Measurements from ENCODE around the gene CASK. TPM values are rescaled to one million over a fixed set of nuclear protein-coding genes. Genes with fewer than 3 reads are reported as not detected.

CASK gene
- total RNA-seq, 1 experiment from 2014 or later = 8.2 TPM

DNA sequence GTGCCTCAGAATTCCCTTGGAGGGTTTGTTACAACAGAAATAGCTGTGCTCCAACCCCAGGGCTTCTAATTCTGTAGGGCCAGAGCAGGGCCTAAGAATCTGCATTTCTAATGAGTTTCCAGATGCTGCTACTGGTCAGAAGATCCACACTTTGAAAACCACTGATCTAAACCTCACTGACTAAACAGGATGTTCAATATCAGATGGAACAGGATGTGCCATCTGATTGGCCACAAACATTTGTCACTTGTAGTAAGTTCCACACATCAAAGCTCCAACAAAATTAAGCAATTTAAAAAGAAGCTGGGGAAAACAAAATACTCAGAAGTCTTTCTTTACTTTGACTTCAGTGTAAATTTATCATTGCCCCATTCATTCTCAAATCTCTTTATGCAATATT, 14.3 kb downstream of the CASK start:
- DNase-seq (ENCODE audit: low spot score) = no peak

- peak; percentile 2 for DNase-seq (ENCODE audit: low spot score)
Observed at GRCh38 chrX:41906515-41907187, 16.7 kb downstream of the CASK start.

DNA sequence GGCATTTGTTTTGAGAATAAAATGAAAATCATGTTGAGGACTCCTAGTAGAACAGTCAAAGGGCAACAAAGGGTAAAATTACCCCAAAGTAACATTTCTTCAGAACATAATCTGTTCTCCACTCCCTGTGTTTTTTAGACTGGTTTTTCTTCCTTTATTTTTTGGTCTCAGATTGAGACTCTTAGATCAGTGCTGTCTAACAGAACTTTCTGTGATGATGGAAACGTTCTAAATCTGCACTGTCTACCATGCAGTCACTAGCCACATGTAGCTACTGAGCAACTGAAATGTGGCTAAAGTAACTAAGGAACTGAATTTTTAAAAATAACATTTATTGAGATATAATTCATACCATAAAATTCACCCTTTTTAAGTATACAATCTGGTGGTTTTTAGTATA, 19.8 kb downstream of the CASK start:
- DNase-seq (ENCODE audit: low spot score) = no peak

- no peak for DNase-seq (ENCODE audit: low spot score)
Observed at GRCh38 chrX:41900321-41900720, 23.0 kb downstream of the CASK start.

DNA sequence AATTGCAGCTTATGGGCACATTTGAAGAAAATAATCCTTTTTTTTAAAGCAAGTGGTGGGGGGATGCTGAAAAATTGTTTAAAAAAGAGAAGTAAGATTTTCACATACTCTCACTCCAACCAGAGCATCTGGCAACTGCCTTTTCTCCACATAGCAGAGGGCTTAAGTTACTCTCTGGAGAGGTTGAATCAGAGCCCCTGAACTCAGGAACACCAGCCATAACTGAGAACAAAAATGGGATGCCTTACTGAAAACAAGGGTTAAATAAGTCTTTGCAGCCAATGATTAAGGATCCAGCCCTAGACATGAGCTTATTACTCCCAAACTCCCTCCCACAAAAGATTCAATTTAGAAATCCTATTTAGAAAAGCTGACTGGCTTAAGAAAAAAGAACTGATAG, 27.5 kb downstream of the CASK start:
- no peak for DNase-seq (ENCODE audit: low spot score)

- no peak for DNase-seq (ENCODE audit: low spot score)
Observed at GRCh38 chrX:41890026-41890423, 33.3 kb downstream of the CASK start.

DNA sequence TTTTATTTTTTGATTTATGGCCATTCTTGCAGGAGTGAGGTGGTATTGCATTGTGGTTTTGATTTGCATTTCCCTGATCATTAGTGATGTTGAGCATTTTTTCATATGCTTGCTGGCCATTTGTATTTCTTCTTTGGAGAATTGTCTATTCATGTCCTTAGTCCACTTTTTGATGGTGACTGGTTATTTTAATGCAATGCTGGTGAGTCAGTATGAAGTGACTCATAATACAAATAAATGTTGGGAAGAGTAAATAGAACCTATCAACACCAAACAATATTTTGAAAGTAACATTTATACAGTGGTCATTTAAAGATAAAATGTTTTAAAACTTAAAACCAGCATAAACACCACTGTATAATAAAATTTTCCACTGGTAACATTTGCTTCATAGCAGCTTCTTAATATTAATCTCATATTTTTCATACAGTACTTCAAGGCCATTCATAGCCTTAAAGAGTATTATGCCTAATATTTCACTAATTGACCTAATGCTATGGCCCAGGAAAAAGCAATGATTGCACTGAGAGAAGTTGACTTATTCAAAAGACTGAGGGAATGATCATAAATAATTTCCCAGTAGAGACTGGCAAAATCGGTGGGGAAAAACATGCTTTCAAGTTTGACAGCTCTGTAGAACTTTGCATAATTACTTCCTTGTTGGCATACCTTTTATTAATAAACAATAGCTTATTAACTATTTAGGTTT, 33.9 kb downstream of the CASK start:
- DNase-seq (ENCODE audit: low spot score) = peak; percentile 24

- no peak for DNase-seq (ENCODE audit: low spot score)
Observed at GRCh38 chrX:41887691-41888090, 35.7 kb downstream of the CASK start.

DNA sequence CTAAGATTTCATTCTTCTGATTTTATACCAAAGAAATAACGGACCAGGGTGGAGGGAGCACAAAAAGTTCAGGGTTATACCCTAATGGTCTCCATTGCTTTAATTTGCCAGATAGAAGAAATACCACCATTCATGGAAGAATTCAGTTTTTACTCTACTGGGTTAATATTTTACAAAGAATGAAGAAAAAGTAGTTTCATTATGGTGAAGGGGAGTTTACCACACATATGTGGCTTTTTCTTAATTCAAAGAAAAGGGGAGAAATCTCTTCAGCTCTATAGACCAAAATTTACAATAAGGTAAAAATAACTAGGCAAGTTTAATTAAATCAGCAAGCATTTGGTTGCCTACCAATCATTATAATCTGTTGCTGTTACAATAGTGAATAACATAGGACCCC, 37.6 kb downstream of the CASK start:
- DNase-seq (ENCODE audit: low spot score) = no peak

DNA sequence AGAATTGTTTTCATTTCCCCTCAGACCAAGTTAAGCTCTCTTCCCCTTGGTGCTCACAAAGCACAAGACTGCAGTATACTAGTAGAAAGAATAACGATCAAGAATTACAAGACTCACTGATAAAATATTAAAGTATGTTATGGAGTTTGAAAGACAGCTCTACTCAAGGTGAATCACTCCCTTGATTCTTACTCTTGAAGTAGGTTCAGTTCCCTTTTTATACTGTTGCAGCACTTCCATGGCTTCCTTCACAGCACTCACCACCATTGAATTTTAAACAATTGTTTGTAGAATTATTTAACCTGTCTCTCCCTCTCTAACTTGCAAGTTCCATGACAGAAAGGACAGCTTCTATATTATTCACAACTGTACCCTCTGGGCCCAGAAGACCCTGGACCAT, 42.2 kb downstream of the CASK start:
- no peak for DNase-seq (ENCODE audit: low spot score)

DNA sequence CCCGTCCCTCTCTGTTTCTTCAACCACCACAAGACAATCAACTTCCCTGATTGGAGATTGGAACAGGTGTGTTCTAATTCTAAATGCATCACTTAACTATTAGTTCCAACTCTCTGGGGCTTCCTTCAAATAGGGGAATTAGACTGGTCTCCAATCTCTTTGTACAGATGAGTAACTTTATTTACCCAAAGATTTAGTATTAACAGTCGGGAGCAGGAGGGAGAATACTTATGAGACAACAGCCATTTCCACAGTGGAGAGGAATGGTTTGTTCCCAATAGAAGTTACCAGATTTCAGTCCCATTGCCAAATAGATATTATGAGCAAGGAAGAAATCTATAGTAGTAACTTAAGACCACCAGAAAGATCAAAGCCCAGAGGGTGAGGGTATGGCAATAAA, 46.2 kb downstream of the CASK start:
- no peak for DNase-seq (ENCODE audit: low spot score)

DNA sequence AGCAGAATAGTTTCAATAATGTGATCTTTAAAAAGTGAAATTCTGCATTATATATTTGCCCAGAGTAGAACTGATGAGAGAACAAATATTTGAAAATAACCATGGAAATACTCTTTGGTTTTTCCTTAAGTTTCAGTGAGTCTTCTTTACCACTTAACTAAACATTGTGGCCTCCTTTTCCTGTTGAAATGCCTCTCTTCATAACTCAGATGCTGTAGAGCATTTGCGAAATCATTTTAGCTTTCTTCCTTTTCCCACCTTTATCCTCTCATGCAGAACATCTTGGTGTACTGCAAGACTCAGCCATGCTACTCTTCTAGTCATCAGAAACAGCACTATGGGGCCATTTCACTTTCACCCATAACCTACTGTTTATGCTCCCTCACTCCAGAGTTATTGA, 48.2 kb downstream of the CASK start:
- DNase-seq (ENCODE audit: low spot score) = no peak

GRCh38 chrX:41870719-41871151, 52.6 kb downstream of the CASK start:
- DNase-seq (ENCODE audit: low spot score) = peak; percentile 38

GRCh38 chrX:41868392-41868977, 54.9 kb downstream of the CASK start:
- DNase-seq (ENCODE audit: low spot score) = no peak

GRCh38 chrX:41863343-41864203, 59.8 kb downstream of the CASK start:
- no peak for DNase-seq (ENCODE audit: low spot score)

DNA sequence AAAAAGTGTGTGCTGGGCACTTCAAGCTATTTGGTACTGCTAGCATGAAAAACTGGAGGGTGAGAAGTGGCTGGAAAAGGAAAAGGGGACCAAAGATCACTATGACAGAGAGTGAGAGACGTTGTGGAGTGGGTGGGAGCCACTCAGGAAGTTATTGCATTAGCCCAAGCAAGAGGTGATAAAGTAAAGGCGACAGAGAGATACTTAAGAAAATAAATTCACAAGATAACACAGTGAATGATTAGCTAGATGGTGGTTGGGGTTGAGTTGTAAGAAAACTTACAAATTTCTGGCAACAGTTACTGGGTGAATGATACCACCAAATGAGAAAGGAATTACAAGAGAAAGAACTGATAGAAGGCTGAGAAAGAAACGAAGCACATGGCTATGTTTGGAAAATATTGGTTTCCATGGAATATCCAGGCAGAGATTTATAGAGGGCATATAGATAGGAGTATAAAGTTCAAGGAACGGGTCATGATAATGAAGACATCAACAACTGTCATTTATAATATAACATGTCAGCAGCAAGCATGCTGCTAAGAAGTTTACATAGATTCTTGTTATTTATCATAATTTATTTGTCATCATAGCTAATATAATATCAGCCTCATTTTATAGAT, 60.7 kb downstream of the CASK start:
- DNase-seq (ENCODE audit: low spot score) = no peak

GRCh38 chrX:41858161-41858775, 65.1 kb downstream of the CASK start:
- DNase-seq (ENCODE audit: low spot score) = no peak

- DNase-seq (ENCODE audit: low spot score) = no peak
Observed at GRCh38 chrX:41857670-41858069, 65.7 kb downstream of the CASK start.

DNA sequence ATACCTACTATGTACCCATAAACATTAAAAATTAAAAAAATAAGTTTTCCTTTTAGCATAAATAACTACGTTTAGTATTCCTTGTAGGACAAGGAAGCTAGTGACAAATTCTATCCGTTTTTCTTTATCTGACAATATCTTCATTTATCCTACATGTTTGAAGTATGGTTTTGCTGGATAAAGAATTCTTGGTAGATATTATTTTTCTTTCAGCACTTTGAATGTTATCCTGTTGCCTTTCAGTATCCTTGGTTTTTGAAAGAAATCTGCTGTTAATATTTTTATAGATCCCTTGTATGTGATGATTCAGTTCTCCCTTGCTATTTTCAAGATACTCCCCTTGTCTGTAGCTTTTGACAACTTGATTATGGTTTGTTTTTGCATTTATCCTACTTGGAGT, 76.6 kb downstream of the CASK start:
- no peak for DNase-seq (ENCODE audit: low spot score)

DNA sequence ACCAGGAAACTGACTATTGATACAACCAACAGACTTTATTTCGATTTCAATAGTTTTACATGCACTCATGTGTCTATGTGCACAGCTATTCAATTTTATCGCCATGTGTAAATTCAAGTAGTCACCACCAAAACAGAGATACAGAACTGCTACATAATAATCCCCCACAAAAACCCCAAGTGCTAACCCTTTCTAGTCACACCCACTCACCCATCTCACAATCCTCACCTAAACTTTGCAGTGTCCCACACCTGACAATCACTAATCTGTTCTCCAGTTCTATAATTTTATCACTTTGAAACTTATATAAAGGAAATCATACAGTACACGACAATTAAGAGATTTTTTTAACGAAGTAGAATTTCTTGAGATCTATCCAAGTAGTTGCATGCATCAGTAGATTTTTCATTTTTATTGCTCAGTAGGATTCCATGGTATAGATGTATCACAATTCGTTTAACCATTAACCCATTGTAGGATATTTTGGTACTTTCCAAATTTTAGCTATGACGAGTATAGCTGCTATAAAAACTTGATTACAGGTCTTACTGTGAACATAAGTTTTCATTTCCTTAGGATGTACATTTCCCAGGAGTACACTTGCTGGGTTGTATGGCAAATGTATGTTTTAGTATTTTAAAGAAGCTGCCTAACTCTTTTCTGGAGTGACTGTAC, 85.9 kb downstream of the CASK start:
- DNase-seq (ENCODE audit: low spot score) = no peak

DNA sequence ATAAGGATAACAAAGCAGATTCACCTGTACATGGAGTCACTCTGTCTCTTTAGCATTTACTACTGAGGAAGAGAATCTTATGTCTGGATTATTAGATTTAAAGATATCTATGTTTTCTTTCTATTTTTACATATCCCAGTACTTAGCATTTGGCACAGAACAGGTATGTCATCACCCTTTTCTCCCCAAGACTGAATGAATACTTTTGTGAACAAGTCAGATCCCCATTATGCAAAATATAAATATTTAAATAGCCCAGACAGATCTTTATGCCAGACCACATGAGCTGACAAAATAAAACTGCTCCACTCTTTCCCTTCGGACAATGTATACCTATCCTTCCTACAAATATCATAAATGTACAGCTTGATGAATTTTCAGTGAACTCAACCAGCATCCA, 94.5 kb downstream of the CASK start:
- no peak for DNase-seq (ENCODE audit: low spot score)

Data from HT-29 (cell line).